K562 treated with DMSO at 1 percent for 24 hours (cell line): Measurements from ENCODE around the gene EXOC7. TPM values are rescaled to one million over a fixed set of nuclear protein-coding genes. Genes with fewer than 3 reads are reported as not detected.

Experiments used
- total RNA-seq: library from RNA; unstranded; fragments of 300-600 nt; gene quantifications from 2 replicates; pipeline ENCODE4 v1.2.3, GENCODE V29; 2022; ENCODE audit warnings: low read depth; ENCODE audit not compliant: insufficient read depth

EXOC7 gene, protein sequence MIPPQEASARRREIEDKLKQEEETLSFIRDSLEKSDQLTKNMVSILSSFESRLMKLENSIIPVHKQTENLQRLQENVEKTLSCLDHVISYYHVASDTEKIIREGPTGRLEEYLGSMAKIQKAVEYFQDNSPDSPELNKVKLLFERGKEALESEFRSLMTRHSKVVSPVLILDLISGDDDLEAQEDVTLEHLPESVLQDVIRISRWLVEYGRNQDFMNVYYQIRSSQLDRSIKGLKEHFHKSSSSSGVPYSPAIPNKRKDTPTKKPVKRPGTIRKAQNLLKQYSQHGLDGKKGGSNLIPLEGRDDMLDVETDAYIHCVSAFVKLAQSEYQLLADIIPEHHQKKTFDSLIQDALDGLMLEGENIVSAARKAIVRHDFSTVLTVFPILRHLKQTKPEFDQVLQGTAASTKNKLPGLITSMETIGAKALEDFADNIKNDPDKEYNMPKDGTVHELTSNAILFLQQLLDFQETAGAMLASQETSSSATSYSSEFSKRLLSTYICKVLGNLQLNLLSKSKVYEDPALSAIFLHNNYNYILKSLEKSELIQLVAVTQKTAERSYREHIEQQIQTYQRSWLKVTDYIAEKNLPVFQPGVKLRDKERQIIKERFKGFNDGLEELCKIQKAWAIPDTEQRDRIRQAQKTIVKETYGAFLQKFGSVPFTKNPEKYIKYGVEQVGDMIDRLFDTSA
- total RNA-seq: 49.1 and 49.6 TPM in 2 replicates

DNA sequence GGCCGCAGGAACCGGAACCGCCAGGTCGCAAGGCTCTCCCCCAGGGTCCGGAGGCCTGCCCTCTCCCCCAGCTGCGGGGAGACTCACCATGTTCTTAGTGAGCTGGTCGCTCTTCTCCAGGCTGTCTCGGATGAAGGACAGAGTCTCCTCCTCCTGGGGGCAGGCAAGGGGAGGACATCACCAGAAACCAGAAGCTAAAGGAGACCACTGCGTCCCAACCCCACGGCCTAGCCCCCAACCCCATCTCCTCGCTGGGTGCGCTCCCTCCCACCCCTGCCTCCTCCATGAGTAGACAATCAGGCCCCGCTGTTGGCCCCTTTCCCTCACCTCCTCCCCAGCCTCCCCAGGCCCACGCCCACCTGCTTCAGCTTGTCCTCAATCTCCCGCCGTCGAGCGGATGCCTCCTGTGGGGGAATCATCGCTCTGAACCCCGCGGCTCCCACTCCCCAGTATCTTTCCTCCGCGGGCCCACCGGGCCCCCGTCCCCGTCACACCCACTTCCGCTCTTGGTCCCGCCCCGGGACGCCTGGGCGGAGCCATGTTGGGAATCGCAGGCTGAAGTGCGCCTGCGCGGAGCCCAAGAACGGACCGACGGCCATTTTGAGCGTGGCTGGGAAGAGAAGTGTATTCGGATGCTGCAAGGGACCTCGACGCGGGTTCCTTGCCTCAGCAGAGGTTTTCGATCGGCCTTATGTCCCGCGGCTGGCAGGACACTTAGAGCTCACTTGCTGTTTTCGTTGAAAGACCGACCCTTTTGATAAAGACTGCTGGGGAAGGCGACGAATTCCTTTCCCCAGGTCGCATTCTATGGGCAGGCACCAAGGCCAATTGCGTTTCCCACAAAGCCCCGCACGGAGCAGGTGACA is at the start of gene EXOC7:
Gene EXOC7 (minus strand): TSS at position 514 of the 866 bp plus-strand sequence. CDS start 95 bp downstream, at position 419.

GRCh38 chr17:76141212-76142038 is 37.8 kb upstream of the EXOC7 start, which contains the start of gene FOXJ1:
Gene FOXJ1, minus strand, starts transcription at chr17:76141245. Its CDS starts 850 bp downstream, at chr17:76140395.

GRCh38 chr17:76078860-76079534 is 24.6 kb downstream of the EXOC7 start, which contains the start of gene ZACN:
Gene ZACN, plus strand, starts transcription at chr17:76079182. Its CDS starts 83 bp downstream, at chr17:76079265.

GRCh38 chr17:76074390-76075363 is 28.9 kb downstream of the EXOC7 start, which contains the start of gene GALR2:
Gene GALR2, plus strand, starts transcription at chr17:76074781. Its CDS starts 103 bp downstream, at chr17:76074884.

GRCh38 chr17:76072148-76072858 is 31.3 kb downstream of the EXOC7 start, which contains the start of gene SRP68:
Gene SRP68, minus strand, starts transcription at chr17:76072517. Its CDS starts 26 bp downstream, at chr17:76072491.

Other genes starting within 250 kb of the EXOC7 start
- 185 and 188 TPM in 2 replicates for gene WBP2, start 248.5 kb downstream of the EXOC7 start, total RNA-seq
- gene TRIM47, start 225.2 kb downstream of the EXOC7 start, total RNA-seq: 3.8 and 5.8 TPM in 2 replicates
- 30.0 and 33.3 TPM in 2 replicates for gene TRIM65, start 206.8 kb downstream of the EXOC7 start, total RNA-seq
- gene MRPL38, start 198.9 kb downstream of the EXOC7 start, total RNA-seq: 102 and 111 TPM in 2 replicates
- 8.7 and 10.4 TPM in 2 replicates for gene FBF1, start 162.7 kb downstream of the EXOC7 start, total RNA-seq
- gene ACOX1, start 124.6 kb downstream of the EXOC7 start, total RNA-seq: 16.6 and 24.2 TPM in 2 replicates
- 23.8 and 28.6 TPM in 2 replicates for gene TEN1, start 124.5 kb downstream of the EXOC7 start, total RNA-seq
- gene CDK3, start 102.9 kb downstream of the EXOC7 start, total RNA-seq: 5.1 and 10.7 TPM in 2 replicates
- not detected in 2 replicates for gene EVPL, start 76.5 kb downstream of the EXOC7 start, total RNA-seq
- 83.2 and 83.8 TPM in 2 replicates for gene SRP68, start 31.3 kb downstream of the EXOC7 start, total RNA-seq
- gene GALR2, start 29.0 kb downstream of the EXOC7 start, total RNA-seq: not detected in 2 replicates
- gene ZACN, start 24.6 kb downstream of the EXOC7 start, total RNA-seq: 6.7 and 7.0 TPM in 2 replicates
- gene FOXJ1, start 37.5 kb upstream of the EXOC7 start, total RNA-seq: 0.46 TPM in 1 of 2 replicates, not detected in the other
- 29.3 and 48.4 TPM in 2 replicates for gene RNF157, start 136.7 kb upstream of the EXOC7 start, total RNA-seq
- gene UBALD2, start 161.6 kb upstream of the EXOC7 start, total RNA-seq: 249 and 257 TPM in 2 replicates
- 11.5 and 13.5 TPM in 2 replicates for gene QRICH2, start 204.5 kb upstream of the EXOC7 start, total RNA-seq